Smooth muscle cell of the brain vasculature (primary cell): ENCODE results near the gene MGAT3.
"Not testable (repeated sequence)": the region's sequence is repeated elsewhere in the genome, so short reads cannot be mapped to it uniquely, and the experiment has no call there.

Experiments used
- DNase-seq: peaks from one replicate; pipeline ENCODE4 v3.0.0-alpha.2; 2012; ENCODE audit warnings: low read depth, low spot score

Gene MGAT3

GRCh38 chr22:39490966-39491680 is 34.3 kb downstream of the MGAT3 start:
- no peak for DNase-seq

GRCh38 chr22:39491696-39492095 is 34.9 kb downstream of the MGAT3 start:
- no peak for DNase-seq

GRCh38 chr22:39492186-39492585 is 35.4 kb downstream of the MGAT3 start:
- no peak for DNase-seq

- DNase-seq, result no peak
These were observed 36.9 kb downstream of the MGAT3 start for GRCh38 chr22:39493759-39494158.

- no peak for DNase-seq
These were observed 37.8 kb downstream of the MGAT3 start for GRCh38 chr22:39494471-39495120.

- no peak for DNase-seq
These were observed 39.5 kb downstream of the MGAT3 start for GRCh38 chr22:39496131-39496838.

GRCh38 chr22:39497429-39497828 is 40.6 kb downstream of the MGAT3 start:
- DNase-seq, result no peak

GRCh38 chr22:39498368-39498767 is 41.6 kb downstream of the MGAT3 start:
- no peak for DNase-seq

GRCh38 chr22:39498802-39499201 is 42.0 kb downstream of the MGAT3 start:
- no peak for DNase-seq

- DNase-seq, result no peak
These were observed 43.3 kb downstream of the MGAT3 start for GRCh38 chr22:39500101-39500500.

GRCh38 chr22:39501644-39502108 is 44.9 kb downstream of the MGAT3 start:
- no peak for DNase-seq

- DNase-seq, result peak; percentile 85
These were observed 45.4 kb downstream of the MGAT3 start, which contains the start of gene MIEF1 for GRCh38 chr22:39502109-39502788. MIEF1 (plus strand) TSS chr22:39502290; CDS start chr22:39511295, 9,005 bp downstream.

- no peak for DNase-seq
These were observed 46.1 kb downstream of the MGAT3 start for GRCh38 chr22:39502789-39503409.

- DNase-seq, result no peak
These were observed 46.8 kb downstream of the MGAT3 start for GRCh38 chr22:39503630-39504029.

GRCh38 chr22:39504071-39504470 is 47.3 kb downstream of the MGAT3 start:
- DNase-seq, result no peak

GRCh38 chr22:39507021-39507420 is 50.2 kb downstream of the MGAT3 start:
- not testable (repeated sequence) for DNase-seq

- DNase-seq, result no peak
These were observed 51.6 kb downstream of the MGAT3 start for GRCh38 chr22:39508393-39508792.

GRCh38 chr22:39510529-39511149 is 53.8 kb downstream of the MGAT3 start:
- DNase-seq, result no peak

GRCh38 chr22:39511226-39511625 is 54.4 kb downstream of the MGAT3 start:
- no peak for DNase-seq

- DNase-seq, result no peak
These were observed 55.2 kb downstream of the MGAT3 start for GRCh38 chr22:39512026-39512425.

- DNase-seq, result no peak
These were observed 57.0 kb downstream of the MGAT3 start for GRCh38 chr22:39513791-39514190.
